Measurements from ENCODE around the gene EML6. TPM values are rescaled to one million over a fixed set of nuclear protein-coding genes. Genes with fewer than 3 reads are reported as not detected.

Gene EML6
- total and polyA plus RNA-seq, 2 of the 8 experiments (the other 6 are each of a cell fraction or from before 2014, with no cell fraction given): 1.2 to 1.6 TPM

- no peak for TF ChIP-seq CHD7 (IDR thresholded peaks at IDR 0.05; ENCODE audit: insufficient replicate concordance, low read length)
- no peak for TF ChIP-seq CREB1 (IDR thresholded peaks at IDR 0.05)
- TF ChIP-seq BRCA1 (IDR thresholded peaks at IDR 0.05; ENCODE audit: low read depth, low read length): no peak
Measured at GRCh38 chr2:54757500-54757899, 34.0 kb downstream of the EML6 start (continued).
